Right ventricle myocardium superior (tissue), 1 donor: Measurements from ENCODE around the gene PRPH2. TPM values are rescaled to one million over a fixed set of nuclear protein-coding genes. Genes with fewer than 3 reads are reported as not detected.
"Not testable (repeated sequence)": the region's sequence is repeated elsewhere in the genome, so short reads cannot be mapped to it uniquely, and the experiment has no call there.

Experiments used
- ATAC-seq: fragments of 200-7000 bp; cut with Tn5 transposase; one replicate; pipeline ENCODE4 v1.9.1; 2020; ENCODE audit warnings: mild to moderate bottlenecking; ENCODE audit not compliant: poor library complexity
- DNase-seq: peaks from one replicate; pipeline ENCODE4 v3.0.0-alpha.2; 2020
- intact Hi-C: fragments of 100-400 bp; cut with DNase I; formaldehyde crosslinking; loops from one replicate; pipeline ENCODE4 v1.11.2; 2022
- total RNA-seq: library from RNA; stranded (reverse); fragmentation: NEBNext Ultra II Directional; extraction: Animal tissue kit (Norgen Biotek cat#: 25700); gene quantifications from one replicate; pipeline ENCODE4 v1.2.1, GENCODE V29; 2021
- donor health status: DM: no; HTN: yes; CAD: no; lungs with severe emphysema.

PRPH2 gene
- total RNA-seq, 1 donor from 2014 or later, result 0.30 TPM

- no peak for ATAC-seq
- intact Hi-C loops, result loop anchor here (2.0 kb wide), 1 partner anchor 42 kb away; no protein-coding TSS in a partner anchor
- peak; percentile 50 for DNase-seq
Observed at GRCh38 chr6:42745083-42745639, 22.8 kb upstream of the PRPH2 start.

GRCh38 chr6:42744351-42744893 lies 22.0 kb upstream of the PRPH2 start:
- DNase-seq (no peak), ATAC-seq (no peak)
- intact Hi-C loops, result loop anchor here (2.0 kb wide), 1 partner anchor 42 kb away; no protein-coding TSS in a partner anchor

- ATAC-seq (no peak), DNase-seq (no peak)
- intact Hi-C loops, result no loop called here
Observed at GRCh38 chr6:42742116-42742894, 19.9 kb upstream of the PRPH2 start.

- DNase-seq, result no peak
- intact Hi-C loops, result no loop called here
- ATAC-seq, result no peak
Observed at GRCh38 chr6:42740725-42741124, 18.3 kb upstream of the PRPH2 start.

- DNase-seq (no peak), ATAC-seq (no peak)
- intact Hi-C loops, result no loop called here
Observed at GRCh38 chr6:42735976-42736375, 13.6 kb upstream of the PRPH2 start.

- intact Hi-C loops, ATAC-seq: not testable (repeated sequence)
Observed at GRCh38 chr6:42733867-42734481, 11.6 kb upstream of the PRPH2 start.

GRCh38 chr6:42729731-42730130 lies 7.3 kb upstream of the PRPH2 start:
- DNase-seq (no peak), ATAC-seq (no peak)
- intact Hi-C loops, result no loop called here

More at GRCh38 chr6:42733867-42734481, 11.6 kb upstream of the PRPH2 start:
- DNase-seq, result not testable (repeated sequence)

- intact Hi-C loops, result loop anchor here (2.0 kb wide), 1 partner anchor 67 kb away; no protein-coding TSS in a partner anchor
- DNase-seq (peak; percentile 52), ATAC-seq (peak; percentile 24)
Observed at GRCh38 chr6:42727627-42728026, 5.2 kb upstream of the PRPH2 start.

- intact Hi-C loops, result loop anchor here (2.0 kb wide), 1 partner anchor 66 kb away; no protein-coding TSS in a partner anchor
- ATAC-seq (peak; percentile 67), DNase-seq (peak; percentile 64)
Observed at GRCh38 chr6:42727087-42727611, 4.8 kb upstream of the PRPH2 start.

- DNase-seq (peak; percentile 75), ATAC-seq (peak; percentile 97)
- intact Hi-C loops, result loop anchor here (2.0 kb wide), 1 partner anchor 66 kb away; no protein-coding TSS in a partner anchor
Observed at GRCh38 chr6:42726485-42727086, 4.2 kb upstream of the PRPH2 start.

GRCh38 chr6:42726026-42726425 lies 3.6 kb upstream of the PRPH2 start:
- DNase-seq (no peak), ATAC-seq (no peak)
- intact Hi-C loops, result loop anchor here (2.0 kb wide), 1 partner anchor 65 kb away; no protein-coding TSS in a partner anchor

GRCh38 chr6:42724825-42725224 lies 2.4 kb upstream of the PRPH2 start:
- DNase-seq (no peak), ATAC-seq (no peak)
- intact Hi-C loops, result no loop called here

GRCh38 chr6:42720739-42721138 lies 1.7 kb downstream of the PRPH2 start:
- intact Hi-C loops, result no loop called here
- no peak for DNase-seq

GRCh38 chr6:42715871-42716270 lies 6.5 kb downstream of the PRPH2 start:
- DNase-seq, result no peak
- no peak for ATAC-seq
- intact Hi-C loops, result no loop called here

More at GRCh38 chr6:42720739-42721138, 1.7 kb downstream of the PRPH2 start:
- no peak for ATAC-seq

- ATAC-seq, result no peak
- DNase-seq, result no peak
- intact Hi-C loops, result no loop called here
Observed at GRCh38 chr6:42714098-42714761, 8.2 kb downstream of the PRPH2 start.

GRCh38 chr6:42711930-42712329 lies 10.5 kb downstream of the PRPH2 start:
- DNase-seq (no peak), ATAC-seq (no peak)
- intact Hi-C loops, result no loop called here

- no peak for DNase-seq
- intact Hi-C loops, result no loop called here
- no peak for ATAC-seq
Observed at GRCh38 chr6:42710316-42710715, 12.1 kb downstream of the PRPH2 start.

- intact Hi-C loops, result no loop called here
Observed at GRCh38 chr6:42709871-42710270, 12.5 kb downstream of the PRPH2 start.

More at GRCh38 chr6:42709871-42710270, 12.5 kb downstream of the PRPH2 start:
- ATAC-seq (no peak), DNase-seq (no peak)
